H1 (cell line): ENCODE measurements around the gene PACS1. TPM values are rescaled to one million over a fixed set of nuclear protein-coding genes. Genes with fewer than 3 reads are reported as not detected.

ENCODE experiments used
- CTCF ChIA-PET: fragments of 300-600 bp; sonication (Branson Sonifier 250); formaldehyde crosslinking; loops from one replicate; lab custom pipeline; 2021; ENCODE audit not compliant: partially characterized antibody; lab: Charles Lee
- POLR2A ChIA-PET: fragments of 300-600 bp; sonication (Branson Sonifier 250); formaldehyde crosslinking; loops from one replicate; lab custom pipeline; 2021; ENCODE audit warnings: inconsistent platforms; ENCODE audit not compliant: partially characterized antibody; lab: Charles Lee
- DNase-seq, 2 experiments: peaks; one replicate each; pipeline versions ENCODE4 v3.0.0 to v3.0.0-alpha.2; 2010 to 2022; ENCODE audit warnings: low spot score in 2 of 2, low read depth in 1 of 2, mixed read lengths in 1 of 2
- FAIRE-seq: peaks from 2 replicates; lab custom pipeline; 2011; peaks lifted over from hg19 to GRCh38; lab: Jason Lieb, UNC
- H2AFZ ChIP-seq: 2 replicates; pipeline ENCODE4 v1.8.1; 2012; ENCODE audit warnings: low read length, inconsistent platforms
- H2AK5ac ChIP-seq: 2 replicates; pipeline ENCODE4 v1.6.1; 2013; ENCODE audit warnings: low read depth, low read length
- H2BK120ac ChIP-seq: replicated peaks from 2 replicates; pipeline ENCODE3; 2013; ENCODE audit warnings: low read depth, low read length, inconsistent platforms
- H2BK12ac ChIP-seq: 2 replicates; pipeline ENCODE4 v1.6.1; 2013; ENCODE audit warnings: low read depth, low read length
- H2BK15ac ChIP-seq: 2 replicates; pipeline ENCODE4 v1.6.1; 2013; ENCODE audit warnings: low read length
- H2BK20ac ChIP-seq: 2 replicates; pipeline ENCODE4 v1.6.1; 2013; ENCODE audit warnings: low read length
- H2BK5ac ChIP-seq: 2 replicates; pipeline ENCODE4 v1.6.1; 2013; ENCODE audit warnings: low read depth, low read length
- H3K14ac ChIP-seq: 2 replicates; pipeline ENCODE4 v1.6.1; 2013; ENCODE audit warnings: inconsistent platforms; ENCODE audit not compliant: insufficient read length
- H3K18ac ChIP-seq: 2 replicates; pipeline ENCODE4 v1.6.1; 2013; ENCODE audit warnings: low read length; ENCODE audit errors: extremely low read depth
- H3K23ac ChIP-seq: 2 replicates; pipeline ENCODE4 v1.6.1; 2013; ENCODE audit warnings: inconsistent platforms; ENCODE audit not compliant: insufficient read length
- H3K23me2 ChIP-seq: 2 replicates; pipeline ENCODE4 v1.6.1; 2013; ENCODE audit warnings: low read depth, low read length
- H3K27ac ChIP-seq: 2 replicates; pipeline ENCODE4 v1.6.1; 2011; ENCODE audit warnings: low read depth, low read length, inconsistent platforms
- H3K27me3 ChIP-seq, 4 experiments: replicated peaks in 1 of 4; 1 replicate in 1 of 4; 2 replicates in 3 of 4; pipeline versions ENCODE4 v1.6.1 to v1.8.1; 2011 to 2013; ENCODE audit warnings: low read length in 3 of 4, mild to moderate bottlenecking in 3 of 4, inconsistent platforms in 2 of 4, mixed read lengths in 2 of 4, moderate library complexity in 1 of 4; ENCODE audit not compliant: control insufficient read depth in 3 of 4, insufficient read depth in 3 of 4; ENCODE audit errors: extremely low read depth in 1 of 4
- H3K36me3 ChIP-seq, 4 experiments: 2 replicates each; pipeline versions ENCODE4 v1.6.1 to v1.8.1; 2011 to 2013; ENCODE audit warnings: mild to moderate bottlenecking in 4 of 4, low read length in 3 of 4, moderate library complexity in 2 of 4, control low read depth in 1 of 4, inconsistent platforms in 1 of 4; ENCODE audit not compliant: insufficient read depth in 4 of 4, control insufficient read depth in 2 of 4
- H3K4ac ChIP-seq: replicated peaks from 2 replicates; pipeline ENCODE3; 2013; ENCODE audit warnings: low read length, low read depth, mixed read lengths, inconsistent platforms; ENCODE audit not compliant: insufficient read length
- H3K4me1 ChIP-seq, 4 experiments: replicated peaks in 1 of 4; 1 replicate in 1 of 4; 2 replicates in 3 of 4; pipeline versions ENCODE4 v1.6.1 to v1.8.1; 2011 to 2013; ENCODE audit warnings: low read length in 3 of 4, inconsistent platforms in 2 of 4, mixed read lengths in 1 of 4; ENCODE audit not compliant: insufficient read depth in 4 of 4, control insufficient read depth in 3 of 4
- H3K4me2 ChIP-seq, 2 experiments: 2 replicates each; pipeline versions ENCODE4 v1.6.1 to v1.8.1; 2011 to 2013; ENCODE audit warnings: low read depth in 2 of 2, low read length in 2 of 2, control low read depth in 1 of 2, inconsistent platforms in 1 of 2, mild to moderate bottlenecking in 1 of 2; ENCODE audit not compliant: insufficient read depth in 1 of 2
- H3K4me3 ChIP-seq, 4 experiments: fragments of 200-600, 300-600 bp in 1 of 4; sonication (generic), shearing (Covaris generic), sonication (Bioruptor Twin) in 1 of 4; 2 replicates each; pipeline versions ENCODE4 v1.5.1 to v1.8.1; 2011 to 2016; ENCODE audit warnings: low read length in 4 of 4, low read depth in 3 of 4, control low read depth in 2 of 4, inconsistent platforms in 2 of 4, mild to moderate bottlenecking in 2 of 4, mixed read lengths in 1 of 4, moderate library complexity in 1 of 4; ENCODE audit not compliant: insufficient read depth in 2 of 4; ENCODE audit errors: extremely low read depth in 1 of 4
- H3K56ac ChIP-seq: replicated peaks from 2 replicates; pipeline ENCODE3; 2013; ENCODE audit warnings: low read depth, mild to moderate bottlenecking, mixed read lengths, low read length, inconsistent platforms; ENCODE audit not compliant: insufficient read length
- H3K79me1 ChIP-seq: 2 replicates; pipeline ENCODE4 v1.6.1; 2013; ENCODE audit warnings: low read depth, low read length, control low read depth
- H3K79me2 ChIP-seq, 2 experiments: 2 replicates each; pipeline versions ENCODE4 v1.6.1 to v1.8.1; 2012 to 2013; ENCODE audit warnings: low read length in 2 of 2, mild to moderate bottlenecking in 2 of 2, inconsistent platforms in 1 of 2; ENCODE audit not compliant: insufficient read depth in 2 of 2, control insufficient read depth in 1 of 2
- H3K9ac ChIP-seq, 4 experiments: replicated peaks in 1 of 4; 1 replicate in 1 of 4; 2 replicates in 3 of 4; pipeline versions ENCODE4 v1.6.1 to v1.8.1; 2011 to 2013; ENCODE audit warnings: low read depth in 3 of 4, low read length in 3 of 4, control low read depth in 2 of 4, mild to moderate bottlenecking in 2 of 4, moderate library complexity in 2 of 4, inconsistent platforms in 1 of 4; ENCODE audit errors: extremely low read depth in 1 of 4
- H3K9me3 ChIP-seq, 2 experiments: 2 replicates each; pipeline versions ENCODE4 v1.6.1 to v1.8.1; 2012 to 2013; ENCODE audit warnings: mild to moderate bottlenecking in 2 of 2, moderate library complexity in 2 of 2, control low read depth in 1 of 2, inconsistent platforms in 1 of 2, low read depth in 1 of 2, low read length in 1 of 2, mixed read lengths in 1 of 2; ENCODE audit not compliant: insufficient read depth in 2 of 2
- H4K20me1 ChIP-seq, 2 experiments: replicated peaks in 1 of 2; 2 replicates each; pipeline versions ENCODE3 to v1.8.1; 2011 to 2013; ENCODE audit warnings: inconsistent platforms in 2 of 2, low read length in 2 of 2, mild to moderate bottlenecking in 1 of 2; ENCODE audit not compliant: insufficient read depth in 2 of 2, control insufficient read depth in 1 of 2
- H4K5ac ChIP-seq: 2 replicates; pipeline ENCODE4 v1.6.1; 2013; ENCODE audit warnings: low read length, low read depth, mixed read lengths, inconsistent platforms; ENCODE audit not compliant: insufficient read length
- H4K8ac ChIP-seq: 2 replicates; pipeline ENCODE4 v1.8.0; 2013; ENCODE audit warnings: mild to moderate bottlenecking, moderate library complexity, low read length, inconsistent platforms; ENCODE audit not compliant: insufficient read depth; ENCODE audit errors: extremely low read depth
- H4K91ac ChIP-seq: replicated peaks from 2 replicates; pipeline ENCODE3; 2013; ENCODE audit warnings: low read length, mixed read lengths, inconsistent platforms; ENCODE audit not compliant: insufficient read length
- BCL11A ChIP-seq, 2 experiments: IDR thresholded peaks; one replicate each; pipeline ENCODE4 v1.6.1; 2011; ENCODE audit warnings: low read depth in 2 of 2, low read length in 2 of 2, mild to moderate bottlenecking in 2 of 2
- NANOG ChIP-seq: IDR thresholded peaks from 2 replicates; pipeline ENCODE4 v1.6.1; 2011; ENCODE audit warnings: low read length, low read depth, mild to moderate bottlenecking, inconsistent platforms; ENCODE audit not compliant: insufficient read depth, poor library complexity, severe bottlenecking
- PHF8 ChIP-seq: fragments of 200-600 bp; sonication (generic); conservative IDR thresholded peaks from 2 replicates; pipeline ENCODE4 v1.7.1; 2012; ENCODE audit warnings: low read depth, mild to moderate bottlenecking, inconsistent platforms, low read length, moderate library complexity
- RAD21 ChIP-seq, 2 experiments: IDR thresholded peaks in 1 of 2; conservative IDR thresholded peaks in 1 of 2; 2 replicates each; pipeline ENCODE4 v1.6.1; 2011; ENCODE audit warnings: low read depth in 2 of 2, low read length in 2 of 2, improper control_type of control experiment in 1 of 2, inconsistent platforms in 1 of 2, mild to moderate bottlenecking in 1 of 2, moderate library complexity in 1 of 2
- WGBS, 2 experiments: shearing (Covaris generic) in 1 of 2; methylation state at CpG; one replicate each; pipeline versions ENCODE4 v1.1.6 to v1.1.7; 2013 to 2015; ENCODE audit warnings: low lambda C conversion rate in 2 of 2, mixed read lengths in 2 of 2, inconsistent platforms in 1 of 2, low coverage in 1 of 2, missing lambda C conversion rate in 1 of 2; ENCODE audit not compliant: insufficient replicate concordance in 2 of 2, insufficient coverage in 1 of 2, insufficient read length in 1 of 2; ENCODE audit errors: extremely low coverage in 1 of 2, missing lambda C conversion rate in 1 of 2; 5-methylcytosine and 5-hydroxymethylcytosine counted together
- polyA plus RNA-seq, 7 experiments: library from polyadenylated mRNA; depleted of rRNA in 3 of 7; stranded (reverse) in 5 of 7; unstranded in 2 of 7; fragments of >200 nt in 5 of 7; fragments of 200-250 nt in 2 of 7; gene quantifications; 1 replicate in 5 of 7; 2 replicates in 1 of 7; 4 replicates in 1 of 7; pipeline versions ENCODE4 v1.2.1 to v1.2.3, GENCODE V29; 2011 to 2013; ENCODE audit warnings: missing spikeins in 2 of 7, mixed read lengths in 2 of 7
- total RNA-seq: library from RNA; stranded (reverse); fragmentation: NEBNext Ultra II Directional; extraction: Animal tissue kit (Norgen Biotek cat#: 25700); gene quantifications from 2 replicates; pipeline ENCODE4 v1.2.1, GENCODE V29; 2021
- TF ChIP-seq, protein P1 (sequence below), 3 experiments: IDR thresholded peaks; 1 replicate in 2 of 3; 2 replicates in 1 of 3; pipeline versions ENCODE4 v1.5.1 to v1.6.1; 2011; ENCODE audit warnings: low read length in 3 of 3, mild to moderate bottlenecking in 3 of 3, inconsistent platforms in 2 of 3, low read depth in 1 of 3, moderate library complexity in 1 of 3; ENCODE audit not compliant: insufficient read depth in 1 of 3; ENCODE audit errors: control extremely low read depth in 1 of 3

The PACS1 gene
- total and polyA plus RNA-seq, 2 of the 8 experiments (the other 6 are each of a cell fraction or from before 2014, with no cell fraction given), result 11.5 to 36.0 TPM

- CTCF ChIA-PET, result interaction anchor here (0.6 to 1.3 kb wide), 2 partner anchors 28 to 482 kb away, joined by 3 to 6 read pairs; partner anchors contain the start of gene KAT5
- H3K4me2 ChIP-seq, result no peak overlapping the region
- TF ChIP-seq RAD21 (IDR thresholded peaks at IDR 0.05 in 1 of 2, conservative IDR thresholded peaks at IDR 0.05 in 1 of 2; ENCODE audit: low read depth in 2 of 2, low read length in 2 of 2), result no peak
- TF ChIP-seq PHF8, result no peak
- no peak for TF ChIP-seq NANOG
- TF ChIP-seq, protein P1, sequence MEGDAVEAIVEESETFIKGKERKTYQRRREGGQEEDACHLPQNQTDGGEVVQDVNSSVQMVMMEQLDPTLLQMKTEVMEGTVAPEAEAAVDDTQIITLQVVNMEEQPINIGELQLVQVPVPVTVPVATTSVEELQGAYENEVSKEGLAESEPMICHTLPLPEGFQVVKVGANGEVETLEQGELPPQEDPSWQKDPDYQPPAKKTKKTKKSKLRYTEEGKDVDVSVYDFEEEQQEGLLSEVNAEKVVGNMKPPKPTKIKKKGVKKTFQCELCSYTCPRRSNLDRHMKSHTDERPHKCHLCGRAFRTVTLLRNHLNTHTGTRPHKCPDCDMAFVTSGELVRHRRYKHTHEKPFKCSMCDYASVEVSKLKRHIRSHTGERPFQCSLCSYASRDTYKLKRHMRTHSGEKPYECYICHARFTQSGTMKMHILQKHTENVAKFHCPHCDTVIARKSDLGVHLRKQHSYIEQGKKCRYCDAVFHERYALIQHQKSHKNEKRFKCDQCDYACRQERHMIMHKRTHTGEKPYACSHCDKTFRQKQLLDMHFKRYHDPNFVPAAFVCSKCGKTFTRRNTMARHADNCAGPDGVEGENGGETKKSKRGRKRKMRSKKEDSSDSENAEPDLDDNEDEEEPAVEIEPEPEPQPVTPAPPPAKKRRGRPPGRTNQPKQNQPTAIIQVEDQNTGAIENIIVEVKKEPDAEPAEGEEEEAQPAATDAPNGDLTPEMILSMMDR (IDR thresholded peaks at IDR 0.05; ENCODE audit: control extremely low read depth in 1 of 3, insufficient read depth in 1 of 3, low read depth in 1 of 3, low read length in 3 of 3), result no peak
- TF ChIP-seq BCL11A (IDR thresholded peaks at IDR 0.05; ENCODE audit: low read depth in 2 of 2, low read length in 2 of 2), result no peak
- no peak overlapping the region for H3K18ac ChIP-seq
- H3K14ac ChIP-seq, result no peak overlapping the region
- H2AFZ ChIP-seq, result no peak overlapping the region
- H2AK5ac ChIP-seq, result no peak overlapping the region
- no peak overlapping the region for H3K56ac ChIP-seq
- no peak overlapping the region for H3K27ac ChIP-seq
- H3K9ac ChIP-seq, result no peak overlapping the region
- no peak overlapping the region for H4K5ac ChIP-seq
- peaks cover 0 to 1% of the 10 kb centered on the region in 2 experiments for H4K20me1 ChIP-seq
- H3K23me2 ChIP-seq, result no peaks in the 10 kb centered on the region
- DNase-seq, result no peak
- H3K4me1 ChIP-seq, result no peaks in the 10 kb centered on the region; a peak in 1 of 7 replicates
- no peaks in the 10 kb centered on the region for H3K79me2 ChIP-seq
- no peak overlapping the region for H2BK15ac ChIP-seq
- H3K27me3 ChIP-seq, result no peaks in the 10 kb centered on the region
- POLR2A ChIA-PET, result no interaction called here
- no peak overlapping the region for H4K91ac ChIP-seq
- no peak overlapping the region for H2BK5ac ChIP-seq
- no peaks in the 10 kb centered on the region for H3K36me3 ChIP-seq
- no peak overlapping the region for H3K4ac ChIP-seq
- H3K23ac ChIP-seq, result no peak overlapping the region
- 88% methylated on average over 1 of the region's 1 CpG; no CpG with 5 or more reads in 1 of the 2 experiments for WGBS, 2 experiments
- no peak overlapping the region for H3K4me3 ChIP-seq
- no peak overlapping the region for H2BK20ac ChIP-seq
- H2BK12ac ChIP-seq, result no peak overlapping the region
- no peak overlapping the region for H4K8ac ChIP-seq
- H3K9me3 ChIP-seq, result no peaks in the 10 kb centered on the region
- H2BK120ac ChIP-seq, result no peak overlapping the region
- FAIRE-seq, result no peak
- H3K79me1 ChIP-seq, result no peaks in the 10 kb centered on the region
Observed at GRCh38 chr11:66194391-66194790, 124.3 kb downstream of the PACS1 start.
